CD4-positive, alpha-beta T cell treated with Interleukin-1 beta for 1 hour (primary cell): ENCODE data around the gene SLC37A3.
"Not testable (repeated sequence)": the region's sequence is repeated elsewhere in the genome, so short reads cannot be mapped to it uniquely, and the experiment has no call there.

Experiments
- DNase-seq, 2 donors: peaks; one replicate each; pipeline ENCODE4 v3.0.0-alpha.2; 2020 to 2022

The SLC37A3 gene

DNA sequence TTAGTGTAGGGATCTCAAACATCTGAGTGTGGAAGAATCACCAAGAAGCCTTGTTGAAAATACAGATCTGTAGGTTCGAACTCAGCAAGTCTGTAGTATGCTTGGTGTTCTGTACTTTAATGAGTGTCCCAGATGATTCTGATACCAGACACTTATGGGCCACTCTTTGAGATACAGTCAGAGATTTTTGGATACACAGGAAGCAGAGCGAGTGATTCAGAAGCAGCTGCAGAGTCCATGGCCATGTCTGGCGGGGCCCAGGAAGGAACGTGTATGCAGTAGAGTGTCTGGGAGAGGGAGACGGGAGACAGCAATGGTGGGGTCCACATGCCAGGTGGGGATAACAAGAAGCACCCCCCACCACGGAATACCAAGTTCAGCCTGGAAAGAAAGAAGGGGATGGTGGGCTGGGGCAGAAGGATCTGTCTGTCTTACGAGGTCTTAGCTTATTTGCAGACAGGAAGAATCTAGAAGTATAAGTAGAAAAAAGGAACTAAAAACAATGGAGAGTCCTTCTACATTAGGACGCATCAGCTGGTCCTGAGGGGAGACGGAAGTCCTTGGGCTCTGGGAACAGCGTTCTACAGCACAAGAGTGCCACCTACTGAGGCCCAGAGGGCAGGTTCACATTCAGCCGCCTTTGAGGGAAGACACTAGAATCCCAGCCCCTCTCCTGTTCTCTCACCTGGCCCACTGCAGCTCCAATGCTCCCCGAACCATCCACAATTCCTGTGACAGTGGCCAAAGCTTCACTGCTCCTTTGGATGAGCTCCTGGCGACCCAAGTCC, 55.4 kb downstream of the SLC37A3 start:
- DNase-seq = peak; percentile 16 to 55

- DNase-seq = not testable (repeated sequence)
Observed at GRCh38 chr7:140338959-140339358, 59.4 kb downstream of the SLC37A3 start.

DNA sequence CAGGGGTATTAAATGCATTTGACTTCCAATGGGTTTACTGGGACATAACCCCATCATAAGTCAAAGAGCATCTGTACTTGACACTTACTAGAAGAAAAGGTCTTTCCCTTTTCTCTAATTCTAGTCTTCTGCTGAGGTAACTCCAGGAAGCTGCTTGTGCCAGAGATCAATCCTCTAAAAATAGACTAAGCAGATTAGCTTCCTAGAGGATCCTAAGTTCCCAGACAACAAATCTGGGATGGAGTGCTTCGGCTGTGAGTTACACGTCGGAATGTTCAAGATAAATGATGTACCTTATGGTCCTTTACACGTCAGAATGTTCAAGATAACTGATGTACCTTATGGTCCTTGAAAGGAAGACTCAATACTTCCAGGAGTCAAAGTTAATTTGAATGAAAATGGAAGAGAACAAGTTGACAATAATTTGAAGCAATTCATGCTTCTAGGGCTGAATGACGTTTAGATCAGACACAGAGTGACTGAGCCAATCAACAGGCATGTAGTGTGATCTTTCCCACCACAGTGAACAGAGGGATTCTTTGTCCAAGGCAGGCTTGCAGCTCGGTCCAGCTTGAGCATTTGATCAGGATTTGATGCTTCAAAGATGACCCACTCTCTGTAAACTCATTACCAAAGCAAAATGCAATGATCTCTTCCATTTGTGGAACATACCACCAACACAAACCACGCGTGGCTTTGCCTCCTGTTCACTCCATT, 63.8 kb downstream of the SLC37A3 start:
- DNase-seq = no peak

- no peak for DNase-seq
Observed at GRCh38 chr7:140333686-140334085, 64.6 kb downstream of the SLC37A3 start.

DNA sequence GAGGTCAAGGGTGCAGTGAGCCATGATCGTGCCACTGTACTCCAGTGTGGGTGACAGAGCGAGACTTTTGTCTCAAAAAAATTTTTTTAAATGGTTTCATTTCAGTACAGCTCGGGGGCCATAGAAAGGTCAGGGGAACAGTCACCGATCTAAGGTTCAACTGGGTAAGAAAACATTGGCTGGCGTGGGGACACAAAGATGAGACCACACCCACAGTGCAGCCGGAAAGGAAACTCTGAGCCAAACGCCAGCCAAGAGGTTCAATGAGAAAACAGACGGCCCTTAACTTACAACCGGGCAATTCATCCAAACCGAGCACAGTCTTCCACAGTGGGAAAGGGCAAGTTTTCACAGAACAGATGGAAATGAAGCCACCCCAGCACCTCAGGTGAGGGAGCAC, 65.1 kb downstream of the SLC37A3 start:
- DNase-seq = no peak

- DNase-seq = no peak
Observed at GRCh38 chr7:140330595-140330994, 67.7 kb downstream of the SLC37A3 start.

GRCh38 chr7:140330128-140330527, 68.2 kb downstream of the SLC37A3 start:
- DNase-seq = no peak

DNA sequence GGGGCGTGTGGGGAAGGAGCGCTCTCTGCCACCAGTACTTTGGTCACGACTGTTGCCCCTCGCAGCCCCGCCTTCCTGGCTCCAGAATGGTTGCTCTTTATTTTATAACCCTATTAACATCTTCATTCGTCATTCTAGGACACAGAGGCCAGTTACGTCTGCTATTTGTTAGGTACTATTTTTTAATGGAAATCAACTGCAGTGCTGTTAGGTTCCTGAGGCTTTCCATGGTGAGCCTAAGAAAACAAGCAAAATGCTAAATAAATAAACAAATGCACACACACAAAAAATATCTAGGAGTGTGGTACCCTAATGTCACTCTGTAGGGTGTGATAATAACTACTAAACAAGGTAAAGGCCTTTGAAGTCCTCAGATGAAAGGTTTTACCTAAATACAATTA, 71.1 kb downstream of the SLC37A3 start:
- DNase-seq = no peak

GRCh38 chr7:140326116-140326928, 72.0 kb downstream of the SLC37A3 start:
- peak; percentile 53 to 55 for DNase-seq

DNA sequence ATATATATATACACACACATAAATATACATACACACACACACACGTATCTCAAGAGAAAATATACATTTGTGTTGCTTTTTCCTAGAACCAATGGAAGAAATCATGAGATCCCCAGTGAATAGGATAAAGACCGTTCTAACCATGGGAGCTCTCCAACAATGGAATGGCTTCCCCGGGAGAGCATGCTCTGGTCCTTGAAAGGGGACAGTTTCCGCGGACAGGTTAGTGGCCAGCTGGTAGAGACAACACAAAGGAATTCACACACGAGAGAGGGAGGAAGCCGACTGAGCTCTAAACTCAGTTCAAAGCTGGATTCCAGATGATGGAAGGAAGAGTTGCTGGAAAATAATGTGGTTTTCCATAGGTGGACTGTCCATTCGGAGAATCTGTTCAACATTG, 72.7 kb downstream of the SLC37A3 start:
- DNase-seq = no peak

DNA sequence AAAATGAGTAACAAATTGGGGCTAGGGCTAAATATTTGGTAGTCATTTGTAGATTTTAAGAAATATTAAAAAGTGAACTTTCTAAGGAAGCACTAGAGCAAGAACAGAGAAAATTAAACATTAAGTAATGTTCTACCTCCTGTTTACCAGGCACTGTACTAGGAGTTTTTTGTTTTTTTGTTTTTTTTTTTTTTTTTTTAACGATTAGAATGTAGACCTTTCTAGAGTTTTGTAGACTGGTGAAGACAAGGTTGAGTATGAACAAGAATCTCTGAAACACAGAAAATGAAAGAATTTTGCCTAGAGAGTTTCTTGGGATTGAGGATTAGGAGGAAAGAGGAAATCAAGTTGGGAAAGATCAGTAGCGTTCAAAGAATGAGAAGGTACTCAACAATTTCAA, 73.6 kb downstream of the SLC37A3 start:
- no peak for DNase-seq

DNA sequence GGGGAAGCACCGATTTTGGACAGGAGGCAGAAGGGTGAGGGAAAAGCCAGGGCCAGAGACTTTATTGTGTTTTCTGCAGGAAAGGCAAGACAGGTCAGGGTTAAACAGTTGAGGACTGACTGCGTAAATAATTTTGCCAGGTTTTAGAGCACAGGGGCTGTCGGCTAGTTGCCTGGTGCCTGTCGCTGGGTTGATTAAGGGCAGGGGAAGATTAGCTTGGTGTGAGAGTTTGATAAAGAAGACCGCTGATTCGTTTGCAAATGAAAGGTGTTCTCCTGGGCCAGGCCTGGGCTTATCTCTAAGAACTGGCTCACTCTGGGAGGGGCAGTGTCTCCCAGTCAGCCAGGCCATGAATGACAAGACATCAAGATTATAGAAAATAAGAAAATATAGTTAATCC, 75.6 kb downstream of the SLC37A3 start:
- no peak for DNase-seq

GRCh38 chr7:140320078-140320477, 78.3 kb downstream of the SLC37A3 start:
- DNase-seq = not testable (repeated sequence)

- DNase-seq = no peak
Observed at GRCh38 chr7:140317999-140318398, 80.3 kb downstream of the SLC37A3 start.

DNA sequence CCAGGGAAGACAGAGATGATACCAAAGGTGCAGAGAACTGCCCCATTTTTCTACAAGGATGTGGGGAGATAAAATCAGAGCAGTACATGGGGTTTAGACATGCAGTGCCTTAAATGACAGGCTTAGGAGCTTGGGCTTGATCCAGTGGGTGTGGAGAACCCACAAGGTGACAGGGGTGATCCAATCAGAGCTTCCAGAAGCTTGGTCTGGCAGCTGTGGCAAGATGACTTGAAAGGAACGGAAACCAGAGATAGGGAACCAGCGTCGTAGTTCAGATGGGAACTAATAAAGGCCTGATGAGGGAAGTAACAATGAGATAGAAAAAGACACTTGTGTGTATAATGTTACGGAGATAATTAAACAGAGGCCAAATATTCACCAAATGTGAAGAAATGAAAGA, 80.7 kb downstream of the SLC37A3 start:
- peak in 1 of 2 donors; percentile 39 for DNase-seq

GRCh38 chr7:140316165-140316661, 82.1 kb downstream of the SLC37A3 start:
- peak in 1 of 2 donors; percentile 70 for DNase-seq

DNA sequence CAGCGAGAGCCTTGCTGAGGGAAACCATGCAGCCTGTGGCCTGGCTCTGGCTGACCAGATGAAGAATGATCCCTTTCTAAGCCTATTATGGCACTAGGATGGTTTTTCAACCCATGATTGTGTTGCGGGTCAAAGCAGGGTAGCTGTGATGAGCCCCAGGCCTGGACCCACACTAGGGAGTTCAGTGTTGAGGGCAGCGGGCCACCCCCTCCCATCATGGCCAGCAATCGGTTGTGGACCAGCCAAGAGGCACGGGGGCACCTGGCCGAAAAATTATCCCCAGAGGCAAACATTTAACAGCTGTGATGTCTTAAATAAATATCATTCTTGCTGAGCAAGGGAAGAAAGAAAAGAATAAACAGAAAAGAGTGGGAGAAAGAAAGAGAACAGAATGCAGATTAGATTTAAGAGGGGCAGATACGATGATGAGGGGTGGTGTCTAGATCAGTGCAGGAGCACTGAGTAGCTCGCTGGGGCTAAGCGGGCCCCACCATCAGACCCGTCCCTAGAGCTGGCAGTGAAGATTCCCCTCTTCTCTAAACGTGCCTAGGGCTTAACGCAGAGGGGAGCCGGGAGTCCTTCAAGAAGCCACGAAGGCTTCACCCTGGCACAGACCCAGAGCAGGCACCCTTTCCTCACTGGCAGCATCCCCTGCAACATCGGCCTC, 82.7 kb downstream of the SLC37A3 start:
- DNase-seq = no peak

DNA sequence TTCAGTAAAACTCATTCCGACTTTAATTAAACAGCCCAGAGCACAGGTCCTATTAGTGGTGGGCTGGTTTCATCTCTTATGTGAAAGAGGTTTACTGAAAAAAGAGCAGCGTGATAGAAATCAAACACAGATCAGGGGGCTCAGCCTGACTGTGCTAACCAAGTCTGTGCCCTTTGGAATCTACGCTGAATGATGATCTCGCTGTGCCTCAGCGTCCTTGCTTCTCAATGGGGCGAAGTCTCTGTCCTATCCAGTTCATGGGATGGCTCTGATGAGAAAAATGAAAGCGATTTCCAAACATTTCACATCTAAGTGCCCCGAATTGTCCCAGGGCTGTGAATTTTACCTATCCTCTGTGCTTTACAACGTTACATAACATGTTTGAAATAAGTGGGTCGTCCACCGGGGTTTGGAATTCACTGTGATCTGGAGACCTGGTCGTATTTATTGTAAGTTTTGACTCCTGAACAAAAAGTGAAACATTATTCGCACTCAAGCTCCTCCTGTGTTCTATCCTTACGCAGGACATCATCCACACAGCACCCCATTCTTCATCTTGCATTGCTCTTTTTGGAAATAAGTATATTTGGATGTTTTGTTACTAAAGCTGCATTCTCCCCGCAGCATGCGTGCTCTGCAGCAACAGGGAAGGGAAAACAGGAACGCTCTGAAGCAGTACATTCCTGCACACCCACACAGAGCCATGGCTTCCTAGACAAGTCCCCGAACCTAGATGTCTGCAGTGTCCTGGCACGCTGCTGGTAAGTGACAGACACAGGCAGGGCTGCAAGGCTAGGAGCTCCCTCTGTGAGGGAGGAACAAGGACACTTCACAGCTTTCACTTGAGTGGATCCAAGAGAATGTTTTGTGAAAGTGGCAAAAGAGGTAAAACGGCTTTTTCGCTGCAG, 83.5 kb downstream of the SLC37A3 start:
- no peak for DNase-seq

DNA sequence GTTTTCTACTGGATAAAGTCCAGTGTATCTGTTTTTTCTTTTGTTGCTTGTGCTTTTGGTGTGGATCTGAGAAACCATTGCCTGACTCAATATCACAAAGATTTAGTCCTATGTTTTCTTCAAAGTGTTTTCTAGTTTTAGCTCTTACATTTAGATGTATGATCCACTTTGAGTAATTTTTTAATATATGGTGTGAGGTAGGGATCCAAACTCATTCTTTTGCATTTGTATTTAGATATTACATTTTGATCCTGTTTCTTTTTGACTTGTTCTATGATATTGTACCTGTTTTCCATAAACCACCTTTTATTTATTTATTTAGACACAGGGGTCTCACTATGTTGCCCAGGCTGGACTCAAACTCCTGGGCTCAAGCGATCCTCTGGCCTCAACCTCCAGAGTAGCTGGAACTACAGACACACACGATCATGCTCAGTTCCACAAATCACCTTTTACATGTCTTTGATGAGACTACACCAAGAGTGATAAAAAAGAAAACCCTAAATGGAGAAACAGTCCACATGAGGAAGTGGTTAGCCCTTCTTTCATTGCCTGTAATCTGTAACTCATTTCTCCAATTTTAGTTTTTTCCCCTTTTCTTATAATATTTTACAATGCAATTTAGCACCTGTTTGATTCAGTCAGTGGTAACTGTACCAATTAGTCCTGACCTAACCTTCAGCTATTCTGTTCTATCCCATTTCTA, 86.0 kb downstream of the SLC37A3 start:
- no peak for DNase-seq

GRCh38 chr7:140311128-140311527, 87.2 kb downstream of the SLC37A3 start:
- DNase-seq = not testable (repeated sequence)
